ENCODE data around the gene STAG3.

- no peak for TF ChIP-seq FOS (IDR thresholded peaks at IDR 0.05; ENCODE audit: low read depth, low read length)
- no peak for TF ChIP-seq CTCF (conservative IDR thresholded peaks at IDR 0.05; ENCODE audit: low read depth, low read length)
- no peak for TF ChIP-seq MAZ (IDR thresholded peaks at IDR 0.05; ENCODE audit: borderline replicate concordance, low read depth, low read length)
- no peak for TF ChIP-seq POLR2A (IDR thresholded peaks at IDR 0.05; ENCODE audit: low read depth, low read length)
- TF ChIP-seq RFX5 (IDR thresholded peaks at IDR 0.05; ENCODE audit: low read depth, low read length), result no peak
- TF ChIP-seq RAD21 (IDR thresholded peaks at IDR 0.05; ENCODE audit: low read length), result no peak
Observed at GRCh38 chr7:100192969-100193368, 15.3 kb downstream of the STAG3 start.

All from IMR-90 (cell line).